Kidney glomerular epithelial cell (primary cell): Measurements from ENCODE around the gene SPRYD7.
"Not testable (repeated sequence)": the region's sequence is repeated elsewhere in the genome, so short reads cannot be mapped to it uniquely, and the experiment has no call there.

Experiments used
- DNase-seq: peaks from one replicate; lab custom pipeline; 2025; lab: John Stamatoyannopoulos, UW

Gene SPRYD7

DNA sequence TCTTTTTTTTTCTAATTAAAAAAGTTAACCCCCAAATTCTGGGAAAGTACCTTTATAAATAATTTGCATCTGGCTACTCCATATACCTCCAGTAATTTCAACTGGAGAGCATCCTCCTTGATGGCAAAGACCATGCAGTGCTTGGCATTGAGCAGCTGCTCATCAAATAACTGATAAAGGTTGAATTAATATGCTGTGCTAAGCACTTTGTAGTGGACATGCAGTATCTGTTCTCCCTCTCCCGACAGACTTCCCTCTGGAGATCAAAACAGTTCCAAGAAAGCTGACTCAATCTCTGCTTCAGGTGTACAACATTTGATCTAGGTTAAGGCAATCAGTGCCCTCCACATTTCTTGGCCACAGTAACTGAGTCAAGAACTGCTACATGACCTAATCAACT is 3.3 kb downstream of the SPRYD7 start:
- DNase-seq: no peak

DNA sequence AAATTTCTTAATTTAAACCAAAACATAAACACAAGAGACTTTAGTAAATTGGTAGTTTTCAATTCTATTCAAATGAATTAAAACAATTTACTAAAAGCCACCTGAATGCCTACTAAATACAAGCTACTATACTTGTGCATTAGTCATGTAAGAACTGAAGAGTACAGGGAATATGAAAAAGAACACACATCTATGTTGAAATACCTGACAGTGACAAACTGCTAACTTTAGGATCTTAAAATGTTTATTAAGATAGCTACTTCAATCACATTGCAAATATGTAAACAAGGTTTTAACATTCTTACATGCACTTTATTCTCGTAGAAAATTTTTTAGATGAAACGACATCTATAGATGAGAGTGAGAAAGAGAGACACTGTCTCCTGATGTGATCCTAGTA is 4.1 kb downstream of the SPRYD7 start:
- DNase-seq: no peak

DNA sequence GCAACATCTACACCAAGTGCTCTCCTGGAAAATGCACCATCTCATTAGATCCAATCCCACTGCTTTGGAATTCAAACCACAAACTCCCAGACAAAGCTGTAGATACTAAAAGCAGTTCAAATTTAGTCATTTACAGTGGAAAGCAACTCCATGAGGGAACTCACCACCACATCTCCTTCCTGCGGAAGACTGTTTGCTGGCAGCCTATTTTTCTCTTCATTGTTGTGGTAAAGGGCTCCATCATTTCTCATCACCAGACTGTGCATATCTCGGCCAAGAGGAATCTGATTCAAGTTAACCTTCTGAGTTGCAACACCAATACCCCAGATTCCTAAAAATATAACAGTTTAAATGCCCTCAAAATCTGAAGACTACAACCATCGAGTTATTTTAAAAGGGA is 8.4 kb downstream of the SPRYD7 start:
- no peak for DNase-seq

DNA sequence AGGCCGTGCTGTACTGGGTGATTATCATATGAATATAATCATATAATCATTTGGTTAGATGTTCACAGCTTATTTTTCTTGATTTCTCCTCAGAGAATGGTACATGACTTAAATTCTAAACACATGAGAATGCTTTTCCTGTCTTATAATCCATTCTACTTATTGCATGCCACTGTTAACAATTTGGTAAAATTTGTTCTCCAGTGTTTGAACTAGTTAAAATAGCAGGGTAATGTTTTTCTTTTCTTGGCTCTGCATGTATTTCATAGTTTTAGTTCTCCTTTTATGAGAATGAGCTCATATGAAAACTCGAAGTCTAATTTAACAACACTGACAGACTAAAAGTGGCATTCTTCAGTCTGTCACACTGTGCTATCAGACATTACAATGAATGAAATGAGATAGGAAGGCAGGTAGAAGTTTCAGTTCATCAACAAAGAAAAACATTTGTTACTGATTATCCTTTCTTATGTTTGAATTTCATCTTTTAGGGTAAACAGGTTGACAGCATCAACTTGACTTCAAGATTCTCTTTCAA is 10.2 kb downstream of the SPRYD7 start:
- DNase-seq: no peak

DNA sequence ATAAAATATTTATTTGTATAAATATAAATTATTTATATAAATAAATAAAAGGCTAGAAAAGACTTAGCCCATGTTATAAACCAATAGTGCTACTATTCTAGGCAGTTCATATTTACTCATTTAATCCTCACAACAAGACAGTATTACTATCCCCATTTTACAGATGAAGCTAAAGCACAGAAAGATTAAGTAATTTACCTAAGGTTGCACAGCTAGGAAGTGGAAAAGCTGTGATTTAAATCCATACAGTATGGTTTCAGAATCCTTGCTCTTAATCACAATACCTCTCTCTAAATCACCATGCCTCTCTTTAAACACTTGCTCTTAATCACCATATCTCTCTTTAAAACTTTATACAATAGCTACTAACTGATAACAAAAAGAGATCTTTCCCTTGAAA is 13.8 kb downstream of the SPRYD7 start:
- DNase-seq: no peak

DNA sequence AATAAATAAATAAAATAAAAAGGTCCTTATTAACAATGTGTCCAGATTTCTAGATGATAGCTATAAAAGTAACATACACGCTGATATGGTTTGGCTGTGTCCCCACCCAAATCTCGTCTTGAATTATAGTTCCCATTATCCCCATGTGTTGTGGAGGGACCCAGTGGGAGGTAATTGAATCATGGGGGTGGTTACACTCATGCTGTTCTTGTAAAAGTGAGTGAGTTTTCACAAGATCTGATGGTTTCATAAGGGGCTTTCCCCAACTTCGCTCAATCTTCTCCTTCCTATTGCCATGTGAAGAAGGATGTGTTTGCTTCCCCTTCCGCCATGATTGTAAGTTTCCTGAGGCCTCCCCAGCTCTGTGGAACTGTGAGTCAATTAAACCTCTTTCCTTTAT is 15.2 kb downstream of the SPRYD7 start:
- not testable (repeated sequence) for DNase-seq

DNA sequence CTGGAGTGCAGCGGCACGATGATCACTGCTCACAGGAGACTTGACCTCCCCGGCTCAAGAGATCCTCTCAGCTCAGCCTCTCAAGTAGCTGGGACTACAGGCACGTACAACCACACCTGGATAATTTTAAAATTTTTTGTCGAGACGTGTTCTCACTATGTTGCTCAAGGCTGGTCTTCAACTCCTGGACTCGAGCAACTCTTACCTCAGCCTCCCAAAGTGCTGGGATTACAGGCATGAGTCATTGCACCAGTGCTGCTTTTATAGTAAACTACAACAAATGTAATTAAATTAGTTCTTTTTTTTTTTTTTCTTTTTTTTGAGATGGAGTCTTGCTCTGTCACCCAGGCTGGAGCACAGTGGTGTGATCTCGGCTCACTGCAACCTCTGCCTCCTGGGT is 18.0 kb downstream of the SPRYD7 start:
- DNase-seq: not testable (repeated sequence)

DNA sequence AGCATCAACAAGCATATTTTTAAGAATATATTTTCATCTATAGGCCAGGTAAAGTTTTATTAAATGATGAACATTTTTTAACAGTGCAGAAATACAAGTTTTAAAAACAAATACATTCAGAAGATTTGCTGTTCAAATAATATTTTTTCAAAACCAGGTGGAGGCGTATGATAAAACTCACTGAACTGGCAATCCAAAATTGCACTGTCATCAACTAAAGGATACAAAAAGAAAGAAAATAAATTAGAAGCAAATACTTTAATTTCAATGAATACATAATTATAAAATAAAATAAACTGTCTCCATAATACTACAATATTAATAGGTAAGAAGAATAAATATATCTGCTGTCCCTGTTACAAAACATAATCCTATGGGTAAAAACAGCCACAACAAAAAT is 21.2 kb downstream of the SPRYD7 start:
- no peak for DNase-seq

DNA sequence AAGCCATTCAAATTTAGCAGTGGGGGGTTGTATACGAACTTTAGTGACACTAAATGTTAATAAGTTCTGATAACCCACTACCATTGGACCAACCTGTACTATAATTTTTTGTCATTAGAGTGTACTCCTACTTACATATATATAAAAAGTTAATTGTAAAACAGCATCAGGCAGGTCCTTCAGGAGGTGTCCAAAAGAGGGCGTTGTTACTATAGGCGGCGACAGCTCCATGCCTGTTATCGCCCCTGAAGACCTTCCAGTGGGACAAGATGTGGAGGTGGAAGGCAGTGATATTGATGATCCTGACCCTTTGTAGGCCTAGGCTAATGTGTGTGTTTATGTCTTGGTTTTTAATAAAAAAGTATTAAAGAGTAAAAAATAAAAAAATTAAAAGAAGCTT is 27.5 kb downstream of the SPRYD7 start:
- DNase-seq: no peak

DNA sequence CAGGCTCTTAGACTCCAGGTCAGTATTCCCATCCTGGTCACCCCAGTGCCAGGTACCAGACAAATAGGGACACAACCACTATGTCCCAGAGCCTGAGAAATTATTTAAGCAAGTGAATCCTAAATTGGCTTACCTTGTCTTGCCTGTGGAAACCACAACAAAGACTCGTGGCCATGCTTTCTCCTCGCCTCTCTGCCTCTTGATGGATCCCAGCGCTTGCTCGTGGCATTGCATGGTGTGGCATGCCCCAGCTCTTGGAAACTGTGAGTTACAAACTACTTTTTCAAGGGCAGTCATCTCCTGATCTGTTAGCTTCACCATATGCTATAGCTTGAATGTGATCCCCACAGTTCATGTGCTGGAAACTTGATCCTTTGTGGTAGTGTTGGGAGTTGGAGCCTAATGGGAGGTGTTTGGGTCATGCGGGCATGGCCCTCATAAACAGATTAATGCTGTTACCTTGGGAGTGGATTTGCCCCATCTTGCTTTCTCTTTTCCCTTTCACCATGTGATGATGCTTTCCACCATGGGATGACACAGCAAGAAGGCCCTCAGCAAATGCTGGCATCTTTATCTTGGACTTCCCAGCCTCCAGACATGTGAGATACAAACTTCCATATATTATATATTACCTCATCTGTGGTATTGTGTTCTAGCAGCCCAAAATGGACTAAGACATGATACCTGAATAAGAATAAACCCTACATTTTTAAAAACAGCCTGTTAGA is 31.2 kb downstream of the SPRYD7 start:
- DNase-seq: no peak

DNA sequence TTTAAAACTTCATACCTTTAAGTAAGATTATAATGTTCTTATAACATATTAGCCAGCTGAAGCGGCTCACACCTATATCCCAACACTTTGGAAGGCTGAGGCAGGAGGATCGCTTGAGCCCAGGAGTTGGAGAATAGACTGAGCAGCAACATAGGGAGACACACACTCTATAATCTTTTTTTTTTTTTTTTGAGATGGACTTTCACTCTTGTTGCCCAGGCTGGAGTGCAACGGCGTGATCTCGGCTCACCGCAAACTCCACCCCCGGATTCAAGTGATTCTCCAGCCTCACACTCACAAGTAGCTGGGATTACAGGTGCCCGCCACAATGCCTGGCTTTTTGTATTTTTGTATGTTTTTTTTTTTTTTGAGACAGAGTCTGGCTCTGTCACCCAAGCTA is 37.3 kb downstream of the SPRYD7 start:
- no peak for DNase-seq

DNA sequence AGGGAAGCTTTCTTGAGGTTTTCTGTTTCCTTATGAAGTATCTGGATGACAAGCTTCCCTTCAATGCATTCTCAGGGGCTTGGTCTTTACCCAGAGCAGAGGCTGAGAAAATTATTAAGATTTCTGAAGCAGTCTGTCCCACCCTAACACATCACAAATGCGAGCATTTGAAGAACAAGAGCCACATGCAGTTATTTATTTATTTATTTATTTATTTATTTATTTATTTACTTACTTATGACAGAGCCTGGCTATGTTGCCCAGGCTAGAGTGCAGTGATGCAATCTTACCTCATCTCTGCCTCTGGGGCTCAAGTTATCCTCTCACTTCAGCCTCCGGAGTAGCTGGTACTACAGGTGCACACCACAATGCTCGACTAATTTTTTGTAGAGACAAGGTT is 38.4 kb downstream of the SPRYD7 start:
- DNase-seq: no peak

DNA sequence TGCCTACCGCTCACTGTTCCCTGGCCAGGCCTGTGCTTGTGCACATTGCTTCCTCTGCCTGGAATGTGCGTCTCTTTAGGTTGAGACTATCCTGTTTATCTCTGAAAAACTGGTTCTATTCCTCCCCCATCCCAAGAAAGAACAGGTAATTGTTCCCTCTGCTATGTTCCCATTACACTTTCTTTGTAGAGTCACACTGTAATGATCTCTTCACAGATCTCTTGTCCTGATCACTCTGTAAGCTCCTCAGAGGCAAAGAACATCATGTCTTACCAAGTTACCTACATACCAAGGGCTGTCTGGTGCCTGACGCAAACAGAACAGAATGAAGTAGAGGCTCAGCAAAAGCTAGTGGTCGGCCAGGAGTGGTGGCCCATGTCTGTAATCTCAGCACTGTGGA is 40.3 kb downstream of the SPRYD7 start:
- DNase-seq: no peak

DNA sequence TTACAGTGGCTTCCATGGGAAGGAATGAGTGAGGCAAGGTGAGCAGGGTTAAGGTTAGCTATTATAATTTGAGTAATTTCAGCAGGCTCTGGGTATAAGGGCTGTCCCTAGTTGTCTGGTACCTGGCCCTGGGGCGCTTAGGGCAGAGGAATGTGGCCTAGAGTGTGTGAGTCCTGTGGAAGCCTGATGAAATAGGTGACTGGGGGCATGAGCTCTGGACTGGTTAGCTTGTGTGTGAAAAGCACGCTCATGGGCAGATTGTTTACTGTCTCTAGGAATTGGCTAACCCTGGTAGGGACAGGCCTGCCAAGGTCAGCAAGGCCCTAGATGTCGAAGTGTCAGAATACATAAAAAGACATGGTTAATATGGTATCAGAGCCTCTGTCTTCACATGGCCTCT is 42.5 kb downstream of the SPRYD7 start:
- no peak for DNase-seq

DNA sequence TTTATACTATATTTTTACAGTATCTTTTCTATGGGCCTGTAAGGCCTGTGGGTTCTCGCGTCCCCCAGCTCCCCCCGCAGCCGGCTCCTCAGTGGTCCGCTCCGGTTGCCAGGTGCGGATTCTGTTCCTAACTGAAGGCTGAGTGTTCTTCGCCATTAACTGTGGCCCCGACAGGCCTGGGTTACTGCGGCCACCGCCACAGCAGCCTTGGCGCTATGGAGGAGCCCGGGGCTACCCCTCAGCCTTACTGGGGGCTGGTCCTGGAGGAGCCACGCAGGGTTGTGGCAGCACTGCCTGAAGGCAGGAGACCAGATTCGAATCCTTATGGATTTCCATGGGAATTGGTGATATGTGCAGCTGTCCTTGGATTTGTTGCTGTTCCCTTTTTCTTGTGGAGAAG is 45.8 kb downstream of the SPRYD7 start:
- no peak for DNase-seq

DNA sequence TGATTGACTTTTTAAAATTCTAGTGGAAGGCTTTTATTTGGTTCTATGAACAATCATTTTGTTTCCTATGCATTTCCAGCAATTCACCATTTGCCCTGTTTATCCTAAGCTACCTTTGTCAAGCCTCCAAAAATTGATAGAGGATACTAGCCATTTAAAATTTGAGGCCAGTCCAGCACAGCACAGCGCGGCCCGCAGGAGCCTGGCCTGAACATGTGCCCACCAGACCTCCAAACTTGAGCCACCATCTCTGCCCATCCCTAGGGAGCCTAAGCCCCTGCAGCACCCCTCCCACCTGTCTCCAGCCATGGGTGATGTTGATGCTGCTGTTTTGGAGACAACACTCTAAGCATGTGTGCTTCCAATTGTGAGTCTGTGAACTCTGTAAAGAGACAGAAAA is 57.5 kb downstream of the SPRYD7 start:
- DNase-seq: no peak

DNA sequence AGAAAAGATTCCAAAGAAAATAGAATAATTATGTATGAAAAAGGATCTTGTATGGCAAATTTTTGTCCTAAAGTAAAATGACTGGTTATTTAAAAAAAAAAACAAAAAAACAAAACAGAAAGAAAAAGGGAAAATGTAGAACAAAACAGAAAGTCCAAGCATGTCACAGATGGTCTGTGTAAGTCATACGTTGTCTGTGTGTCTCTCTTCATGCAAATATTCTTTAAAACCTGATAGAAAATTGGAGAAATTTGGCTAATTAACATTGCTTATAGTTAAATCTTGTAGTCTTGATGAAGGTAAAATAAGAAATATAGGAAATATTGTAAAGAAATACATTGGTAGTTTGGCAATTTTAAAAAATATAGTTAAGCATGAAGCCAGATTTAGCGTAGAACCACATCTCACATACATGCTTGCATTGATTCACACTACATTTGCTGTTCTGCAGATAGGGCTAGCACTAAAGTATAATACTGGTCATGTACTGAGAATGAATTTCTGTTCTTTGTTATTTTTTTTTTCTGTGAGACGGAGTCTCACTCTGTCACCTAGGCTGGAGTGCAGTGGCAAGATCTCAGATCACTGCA is 58.4 kb downstream of the SPRYD7 start:
- DNase-seq: no peak

DNA sequence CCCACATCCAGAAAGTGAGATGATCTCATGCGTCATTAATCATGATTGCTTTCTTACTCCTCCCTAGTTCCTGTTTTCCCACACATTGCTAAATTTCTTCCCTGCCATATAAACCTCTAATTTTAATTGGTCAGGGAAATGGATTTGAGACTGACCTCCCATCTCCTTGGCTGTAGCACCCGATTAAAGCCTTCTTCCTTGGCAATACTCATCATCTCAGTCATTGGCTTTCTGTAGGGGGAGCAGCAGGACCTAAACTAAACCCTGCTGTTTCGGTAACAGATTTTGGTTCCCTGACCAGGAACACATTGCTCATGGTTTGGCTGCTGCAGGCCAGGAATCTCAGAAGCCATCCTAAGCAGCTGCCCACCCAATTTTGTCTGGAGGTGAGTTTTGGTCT is 61.7 kb downstream of the SPRYD7 start:
- no peak for DNase-seq

DNA sequence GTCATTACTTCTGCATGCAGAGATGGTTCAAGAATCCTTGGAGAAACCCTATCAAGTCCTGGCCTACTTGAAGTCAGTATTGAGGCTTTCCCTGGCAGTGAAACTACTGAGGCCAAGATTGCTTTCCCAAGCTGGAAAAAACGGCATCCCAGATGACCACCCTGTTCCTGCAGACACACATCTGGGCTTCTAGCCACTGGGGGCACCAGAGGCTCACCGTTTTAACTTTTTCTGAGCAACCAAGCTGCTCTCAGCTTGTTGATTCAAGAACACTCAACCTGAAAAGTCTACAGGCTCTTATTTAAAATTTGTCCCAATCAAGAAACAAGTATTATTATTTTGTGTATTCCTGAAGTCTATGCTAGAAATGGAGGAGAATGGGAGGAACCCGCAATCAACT is 66.6 kb downstream of the SPRYD7 start:
- no peak for DNase-seq

DNA sequence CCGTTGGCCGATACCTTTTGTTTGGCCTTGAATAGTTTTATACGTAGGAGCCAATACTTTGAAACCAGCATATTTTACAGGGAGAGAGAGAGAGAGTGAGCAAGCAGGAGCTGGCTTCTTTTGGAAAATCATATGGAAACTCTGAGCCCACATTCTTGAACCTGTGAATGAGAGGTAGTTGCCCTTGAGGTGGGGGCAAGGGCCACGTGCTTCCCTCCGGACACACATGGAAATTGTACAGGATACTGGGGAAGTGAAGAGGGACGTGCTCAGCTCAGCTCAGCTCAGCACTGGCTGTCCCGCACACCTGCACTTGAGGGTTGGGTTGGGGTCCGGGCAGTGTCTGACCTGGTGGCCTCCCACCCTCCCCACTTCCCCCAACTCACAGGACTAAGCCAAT is 68.3 kb downstream of the SPRYD7 start:
- DNase-seq: no peak

DNA sequence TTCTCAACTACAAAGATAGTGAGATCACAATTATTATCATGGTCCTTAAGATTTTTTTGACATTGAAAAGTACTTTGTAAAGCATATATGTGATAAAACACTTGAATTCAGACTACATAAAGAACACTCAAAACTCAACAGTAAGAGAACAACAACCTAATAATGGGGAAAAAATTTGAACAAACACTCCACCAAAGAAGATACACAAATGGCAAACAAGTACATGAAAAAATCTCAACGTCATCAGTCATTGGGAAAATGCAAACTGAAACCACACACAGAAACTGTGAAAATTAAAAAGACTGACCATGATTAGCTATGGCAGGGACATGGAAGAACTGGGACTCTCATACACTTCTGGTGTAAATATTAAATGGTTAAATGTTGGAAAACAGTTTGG is 70.9 kb downstream of the SPRYD7 start:
- no peak for DNase-seq

DNA sequence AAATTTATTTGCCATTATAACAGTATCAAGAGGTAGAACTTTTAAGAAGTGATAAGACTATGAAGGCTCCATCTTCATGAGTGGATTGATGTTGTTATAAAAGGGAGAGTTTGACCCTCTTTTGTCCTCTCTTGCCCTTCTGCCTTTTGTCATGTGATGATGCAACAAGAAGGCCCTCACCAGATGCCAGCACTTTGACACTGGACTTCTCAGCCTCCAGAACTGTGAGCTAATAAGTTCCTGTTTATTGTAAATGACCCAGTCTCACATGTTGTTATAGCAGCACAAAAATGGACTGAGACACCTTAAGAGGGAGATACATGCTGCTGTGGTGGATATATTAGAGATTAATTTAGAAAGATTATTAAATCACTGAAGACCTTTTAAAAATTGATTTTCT is 71.6 kb downstream of the SPRYD7 start:
- no peak for DNase-seq
